Aorta (tissue), 5 donors: ENCODE measurements around the gene SAMD4A. TPM values are rescaled to one million over a fixed set of nuclear protein-coding genes. Genes with fewer than 3 reads are reported as not detected.

ENCODE experiments used
- ATAC-seq: fragments of 200-7000 bp; cut with Tn5 transposase; one replicate; pipeline ENCODE4 v1.9.1; 2022; ENCODE audit warnings: moderate library complexity; ENCODE audit not compliant: low FRiP score
- DNase-seq, 2 donors: peaks; one replicate each; pipeline ENCODE4 v3.0.0-alpha.2; 2020
- H3K27ac ChIP-seq, 2 donors: one replicate each; pipeline ENCODE4 v1.5.1; 2013; ENCODE audit warnings: low read length in 2 of 2, mild to moderate bottlenecking in 2 of 2, moderate library complexity in 2 of 2, control low read depth in 1 of 2, inconsistent platforms in 1 of 2, low read depth in 1 of 2
- H3K27me3 ChIP-seq, 2 donors: one replicate each; pipeline ENCODE4 v1.6.1; 2013; ENCODE audit warnings: control low read depth in 1 of 2, low read length in 1 of 2, mild to moderate bottlenecking in 1 of 2, moderate library complexity in 1 of 2; ENCODE audit not compliant: insufficient read depth in 2 of 2, control insufficient read depth in 1 of 2
- H3K36me3 ChIP-seq, 2 donors: one replicate each; pipeline ENCODE4 v1.6.1; 2013; ENCODE audit warnings: control low read depth in 1 of 2, low read length in 1 of 2, mild to moderate bottlenecking in 1 of 2; ENCODE audit not compliant: insufficient read depth in 2 of 2, control insufficient read depth in 1 of 2
- H3K4me1 ChIP-seq, 2 donors: one replicate each; pipeline ENCODE4 v1.6.1; 2013; ENCODE audit warnings: low read length in 2 of 2, control low read depth in 1 of 2, mild to moderate bottlenecking in 1 of 2, moderate library complexity in 1 of 2; ENCODE audit not compliant: insufficient read depth in 2 of 2, control insufficient read depth in 1 of 2
- H3K4me3 ChIP-seq, 2 donors: one replicate each; pipeline ENCODE4 v1.5.1; 2013; ENCODE audit warnings: low read length in 2 of 2, control low read depth in 1 of 2, mild to moderate bottlenecking in 1 of 2
- H3K9me3 ChIP-seq: one replicate; pipeline ENCODE4 v1.6.1; 2013; ENCODE audit warnings: mild to moderate bottlenecking, low read length; ENCODE audit not compliant: control insufficient read depth
- WGBS, 2 donors: extraction: QIAGEN DNeasy Blood & Tissue Kit; methylation state at CpG; one replicate each; pipeline ENCODE4 v1.1.7; 2013; 5-methylcytosine and 5-hydroxymethylcytosine counted together
- intact Hi-C, 2 donors: fragments of 100-400 bp; cut with DNase I; formaldehyde crosslinking; loops; one replicate each; pipeline versions ENCODE4 v1.14.2 to v1.15.0; 2022
- polyA plus RNA-seq, 2 donors: library from polyadenylated mRNA; stranded (reverse); fragments of 200-250 nt; gene quantifications; one replicate each; pipeline ENCODE4 v1.2.3, GENCODE V29; 2013
- total RNA-seq, 2 donors: library from RNA; stranded (reverse); fragmentation: NEBNext Ultra II Directional; extraction: Animal tissue kit (Norgen Biotek cat#: 25700); gene quantifications; one replicate each; pipeline ENCODE4 v1.2.1, GENCODE V29; 2021
- donor health status: healthy with polysubstance abuse.
- donor health status: Bipolar disorder and iron deficiency.
- donor health status: DM: no; HTN: no; CAD: no.
- donor health status: DM: no; HTN: no; CAD: no.
- donor health status: DM: yes; HTN: yes; CAD: no.

SAMD4A gene
- total and polyA plus RNA-seq, 4 donors, result 18.8 to 386 (median 102) TPM

- ATAC-seq (no peak), DNase-seq (no peak)
- no peak overlapping the region for H3K4me3 ChIP-seq
- H3K36me3 ChIP-seq, result peaks cover 0 to 16% of the 10 kb centered on the region in 2 donors
- H3K27ac ChIP-seq, result peak overlapping the region in 1 of 2 donors; percentile 48
- H3K27me3 ChIP-seq, result no peaks in the 10 kb centered on the region
- no peaks in the 10 kb centered on the region for H3K9me3 ChIP-seq
- H3K4me1 ChIP-seq, result peaks cover 4 to 7% of the 10 kb centered on the region in 2 donors
- WGBS, 2 donors, result 95 to 98% methylated on average over 3 of the region's 3 CpGs
- intact Hi-C loops, result no loop called here
Observed at GRCh38 chr14:54767450-54767849, 200.5 kb downstream of the SAMD4A start.

- no peak overlapping the region for H3K4me3 ChIP-seq
- no peak for ATAC-seq
- intact Hi-C loops, result no loop called here
- peak overlapping the region; percentile 37 to 85 for H3K27ac ChIP-seq
- H3K9me3 ChIP-seq, result no peaks in the 10 kb centered on the region
- peaks cover 4 to 7% of the 10 kb centered on the region in 2 donors for H3K4me1 ChIP-seq
- peaks cover 0 to 14% of the 10 kb centered on the region in 2 donors for H3K36me3 ChIP-seq
- no peak for DNase-seq
- H3K27me3 ChIP-seq, result no peaks in the 10 kb centered on the region
- 67 to 72% methylated on average over 9 of the region's 9 CpGs for WGBS, 2 donors
Observed at GRCh38 chr14:54768501-54769129, 201.7 kb downstream of the SAMD4A start.

GRCh38 chr14:54769951-54770863 lies 203.3 kb downstream of the SAMD4A start:
- no peak overlapping the region for H3K4me3 ChIP-seq
- peaks cover 4 to 7% of the 10 kb centered on the region in 2 donors for H3K4me1 ChIP-seq
- ATAC-seq (no peak), DNase-seq (no peak)
- intact Hi-C loops, result loop anchor here in 1 of 2 donors (5.0 kb wide), 2 partner anchors 33 to 58 kb away; no protein-coding TSS in a partner anchor
- WGBS, 2 donors, result 43 to 45% methylated on average over 14 of the region's 14 CpGs
- no peaks in the 10 kb centered on the region for H3K27me3 ChIP-seq
- no peaks in the 10 kb centered on the region for H3K9me3 ChIP-seq
- H3K36me3 ChIP-seq, result peaks cover 0 to 11% of the 10 kb centered on the region in 2 donors
- H3K27ac ChIP-seq, result peak overlapping the region; percentile 97

GRCh38 chr14:54771411-54772027 lies 204.6 kb downstream of the SAMD4A start:
- Histone ChIP-seq H3K36me3 (peaks cover 0 to 7% of the 10 kb centered on the region in 2 donors), H3K9me3 (no peaks in the 10 kb centered on the region), H3K27ac (peak overlapping the region; percentile 97 to 99), H3K4me3 (no peak overlapping the region), H3K27me3 (no peaks in the 10 kb centered on the region), H3K4me1 (peaks cover 6 to 9% of the 10 kb centered on the region in 2 donors)
- no peak for DNase-seq
- intact Hi-C loops, result loop anchor here (2.0 to 5.0 kb wide), 4 partner anchors 34 to 95 kb away; no protein-coding TSS in a partner anchor
- 68 to 74% methylated on average over 6 of the region's 6 CpGs for WGBS, 2 donors
- no peak for ATAC-seq

- Histone ChIP-seq H3K27me3 (no peaks in the 10 kb centered on the region), H3K4me3 (no peak overlapping the region), H3K9me3 (no peaks in the 10 kb centered on the region), H3K36me3 (peaks cover 0 to 3% of the 10 kb centered on the region in 2 donors), H3K27ac (peak overlapping the region; percentile 98 to 99), H3K4me1 (peaks cover 6 to 9% of the 10 kb centered on the region in 2 donors)
- ATAC-seq (no peak), DNase-seq (no peak)
- WGBS, 2 donors, result 4 to 7% methylated on average over 7 of the region's 7 CpGs
- intact Hi-C loops, result loop anchor here (2.0 to 5.0 kb wide), 4 partner anchors 35 to 96 kb away; no protein-coding TSS in a partner anchor
Observed at GRCh38 chr14:54772451-54772881, 205.5 kb downstream of the SAMD4A start.

- H3K4me1 ChIP-seq, result peaks cover 6 to 9% of the 10 kb centered on the region in 2 donors
- H3K9me3 ChIP-seq, result no peaks in the 10 kb centered on the region
- no peak overlapping the region for H3K4me3 ChIP-seq
- ATAC-seq, result peak; percentile 90
- WGBS, 2 donors, result 9% methylated on average over 19 of the region's 19 CpGs
- H3K27ac ChIP-seq, result peak overlapping the region; percentile 98 to 99
- intact Hi-C loops, result loop anchor here (1.0 to 5.0 kb wide), 6 partner anchors 36 to 209 kb away; no protein-coding TSS in a partner anchor
- H3K27me3 ChIP-seq, result no peaks in the 10 kb centered on the region
- H3K36me3 ChIP-seq, result no peaks in the 10 kb centered on the region
- peak; percentile 92 to 96 for DNase-seq
Observed at GRCh38 chr14:54773171-54774006, 206.5 kb downstream of the SAMD4A start.

GRCh38 chr14:54774824-54775223 lies 207.9 kb downstream of the SAMD4A start:
- WGBS, 2 donors, result 54 to 62% methylated on average over 15 of the region's 15 CpGs
- intact Hi-C loops, result loop anchor here (1.0 to 5.0 kb wide), 4 partner anchors 38 to 210 kb away; no protein-coding TSS in a partner anchor
- ATAC-seq, result no peak
- no peak for DNase-seq
- Histone ChIP-seq H3K27me3 (no peaks in the 10 kb centered on the region), H3K4me1 (peaks cover 6 to 9% of the 10 kb centered on the region in 2 donors), H3K27ac (peak overlapping the region; percentile 76 to 78), H3K9me3 (no peaks in the 10 kb centered on the region), H3K4me3 (no peak overlapping the region), H3K36me3 (peaks cover 0 to 2% of the 10 kb centered on the region in 2 donors)
